Testis (tissue), 2 donors: ENCODE data around the gene ADGRE2.

ENCODE experiments used
- CTCF ChIP-seq, 3 experiments: fragments of 450-650 bp in 2 of 3; fragments of 200-600 bp in 1 of 3; sonication (generic) in 1 of 3; IDR thresholded peaks; one replicate each; pipeline ENCODE4 v1.5.1; 2016 to 2019; ENCODE audit warnings: antibody characterized with exemption in 3 of 3, mild to moderate bottlenecking in 2 of 3, moderate library complexity in 1 of 3
- POLR2A ChIP-seq: fragments of 450-650 bp; IDR thresholded peaks from one replicate; pipeline ENCODE4 v1.6.1; 2017; ENCODE audit warnings: antibody characterized with exemption, mild to moderate bottlenecking, moderate library complexity

- TF ChIP-seq CTCF (IDR thresholded peaks at IDR 0.05) (no peak), POLR2A (no peak)
Observed at GRCh38 chr19:14699641-14700040, 78.7 kb downstream of the ADGRE2 start.
